AG09309 (cell line): ENCODE results near the gene WTIP.
"Not testable (repeated sequence)": the region's sequence is repeated elsewhere in the genome, so short reads cannot be mapped to it uniquely, and the experiment has no call there.

Experiments
- DNase-seq: peaks from one replicate; pipeline ENCODE4 v3.0.0-alpha.2; 2010; ENCODE audit warnings: low read depth
- H3K4me3 ChIP-seq: 2 replicates; pipeline ENCODE4 v1.5.1; 2011; ENCODE audit warnings: mild to moderate bottlenecking, low read depth, low read length, moderate library complexity; ENCODE audit not compliant: control insufficient read depth
- TF ChIP-seq, protein P1 (sequence below): IDR thresholded peaks from 2 replicates; pipeline ENCODE4 v1.5.1; 2011; ENCODE audit warnings: mild to moderate bottlenecking, low read depth, low read length, inconsistent platforms; ENCODE audit not compliant: insufficient read depth, control insufficient read depth; ENCODE audit errors: missing control alignments

WTIP gene

DNA sequence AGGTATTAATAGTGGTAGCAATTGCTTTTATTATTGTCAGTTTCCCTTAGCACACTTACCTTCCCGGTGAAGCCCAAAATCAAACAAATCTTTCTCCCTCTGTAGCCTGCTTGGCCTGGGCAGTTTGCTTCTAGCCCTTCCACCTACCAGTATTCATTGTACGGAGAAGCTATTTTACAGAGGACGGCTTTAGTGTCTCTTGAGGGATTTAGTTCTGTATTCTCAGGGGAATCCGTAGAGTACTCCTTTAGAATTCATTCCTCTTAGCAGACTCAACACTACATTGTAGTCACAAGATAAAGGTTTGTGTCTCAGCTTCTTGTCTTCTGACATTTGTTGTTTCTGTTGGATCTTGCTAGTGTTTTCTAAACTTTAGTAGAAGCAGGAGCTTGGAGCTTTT is 24.1 kb upstream of the WTIP start:
- DNase-seq, result no peak
- TF ChIP-seq, protein P1, sequence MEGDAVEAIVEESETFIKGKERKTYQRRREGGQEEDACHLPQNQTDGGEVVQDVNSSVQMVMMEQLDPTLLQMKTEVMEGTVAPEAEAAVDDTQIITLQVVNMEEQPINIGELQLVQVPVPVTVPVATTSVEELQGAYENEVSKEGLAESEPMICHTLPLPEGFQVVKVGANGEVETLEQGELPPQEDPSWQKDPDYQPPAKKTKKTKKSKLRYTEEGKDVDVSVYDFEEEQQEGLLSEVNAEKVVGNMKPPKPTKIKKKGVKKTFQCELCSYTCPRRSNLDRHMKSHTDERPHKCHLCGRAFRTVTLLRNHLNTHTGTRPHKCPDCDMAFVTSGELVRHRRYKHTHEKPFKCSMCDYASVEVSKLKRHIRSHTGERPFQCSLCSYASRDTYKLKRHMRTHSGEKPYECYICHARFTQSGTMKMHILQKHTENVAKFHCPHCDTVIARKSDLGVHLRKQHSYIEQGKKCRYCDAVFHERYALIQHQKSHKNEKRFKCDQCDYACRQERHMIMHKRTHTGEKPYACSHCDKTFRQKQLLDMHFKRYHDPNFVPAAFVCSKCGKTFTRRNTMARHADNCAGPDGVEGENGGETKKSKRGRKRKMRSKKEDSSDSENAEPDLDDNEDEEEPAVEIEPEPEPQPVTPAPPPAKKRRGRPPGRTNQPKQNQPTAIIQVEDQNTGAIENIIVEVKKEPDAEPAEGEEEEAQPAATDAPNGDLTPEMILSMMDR, result no peak
- no peak overlapping the region for H3K4me3 ChIP-seq

DNA sequence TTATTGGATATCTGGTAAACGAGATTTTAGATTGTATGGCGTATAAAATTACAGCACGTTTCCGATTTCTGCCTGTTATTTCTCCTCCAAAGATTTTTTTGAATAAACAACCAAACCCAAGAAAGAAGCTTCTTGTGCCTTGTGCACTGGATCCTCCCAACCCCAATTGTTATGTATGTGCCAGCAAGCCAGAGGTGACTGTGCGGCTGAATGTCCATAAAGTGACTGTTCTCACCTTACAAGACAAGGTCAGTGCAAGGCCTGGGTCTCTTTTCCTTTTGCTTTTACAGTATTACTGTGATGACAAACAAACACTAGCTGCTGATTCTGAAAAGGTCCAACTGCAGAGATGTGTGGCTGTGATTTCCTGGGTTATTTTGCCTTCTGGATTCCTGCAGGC is 22.9 kb upstream of the WTIP start:
- H3K4me3 ChIP-seq, result no peak overlapping the region
- TF ChIP-seq, protein P1, result no peak
- DNase-seq, result no peak

GRCh38 chr19:34459614-34460013 is 21.9 kb upstream of the WTIP start:
- TF ChIP-seq, protein P1, result no peak
- DNase-seq, result no peak
- no peak overlapping the region for H3K4me3 ChIP-seq

DNA sequence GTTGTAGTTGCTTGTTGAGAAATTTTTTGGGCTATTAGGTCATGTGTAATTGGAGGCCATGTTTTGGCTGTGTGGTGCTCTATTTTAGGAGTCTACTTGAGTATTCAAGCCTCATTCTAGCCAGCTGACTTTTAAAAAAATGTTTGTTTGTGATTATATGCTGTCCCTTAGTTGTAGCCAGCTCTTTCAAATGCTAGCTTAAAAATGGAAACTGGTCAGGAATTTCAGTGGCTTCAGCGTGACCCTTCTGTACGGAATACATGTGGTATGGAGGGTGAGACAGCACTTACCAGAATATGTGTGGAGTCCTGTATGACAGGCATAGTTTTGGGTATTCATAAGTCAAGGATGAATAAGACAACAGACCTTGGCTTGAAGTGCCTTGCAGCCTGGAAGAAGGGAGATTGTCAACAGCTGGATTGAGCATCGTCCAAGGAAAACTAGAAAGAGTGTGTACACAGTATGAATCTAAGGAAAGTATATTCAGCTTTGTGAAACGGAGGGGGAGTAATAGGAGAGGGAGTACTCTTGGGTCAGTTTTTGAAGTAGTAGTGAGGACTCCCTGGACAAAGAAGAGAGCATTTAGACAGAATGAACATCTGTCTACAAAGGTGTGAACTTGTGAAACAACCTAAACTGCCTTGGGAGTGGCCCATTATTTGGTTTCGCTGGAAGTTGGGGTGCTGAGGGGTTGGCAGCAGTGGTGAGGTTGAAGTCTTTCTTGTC is 20.0 kb upstream of the WTIP start:
- no peak for DNase-seq
- no peak overlapping the region for H3K4me3 ChIP-seq
- TF ChIP-seq, protein P1, result no peak

DNA sequence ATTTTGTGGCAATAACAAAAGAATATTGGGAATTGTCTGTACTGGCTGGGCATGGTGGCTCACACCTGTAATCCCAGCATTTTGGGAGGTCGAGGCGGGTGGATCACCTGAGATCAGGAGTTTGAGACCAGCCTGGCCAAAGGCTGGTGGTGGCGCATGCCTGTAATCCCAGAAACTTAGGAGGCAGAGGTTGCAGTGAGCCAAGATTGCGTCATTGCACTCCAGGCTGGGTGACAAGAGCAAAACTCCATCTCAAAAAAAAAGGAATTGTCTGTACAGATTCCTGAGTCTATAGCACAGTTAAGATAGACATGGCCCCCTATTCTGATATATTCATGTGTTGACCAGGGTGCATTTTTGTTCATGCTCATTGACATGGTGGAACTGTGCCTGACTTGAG is 16.8 kb upstream of the WTIP start:
- DNase-seq, H3K4me3 ChIP-seq: not testable (repeated sequence)

- DNase-seq, result no peak
- H3K4me3 ChIP-seq, result no peak overlapping the region
- TF ChIP-seq, protein P1, result no peak
Measured at GRCh38 chr19:34468409-34468808, 13.1 kb upstream of the WTIP start.

- not testable (repeated sequence) for H3K4me3 ChIP-seq, DNase-seq
Measured at GRCh38 chr19:34469026-34469425, 12.5 kb upstream of the WTIP start.
